Activated CD4-positive, alpha-beta T cell treated with anti-CD3 and anti-CD28 coated beads, Interleukin-2, Interleukin-6, amounts not matched to agents 100 ng/mL and 50 ng/mL, durations not matched to agents 16 hours and 8 hours (primary cell): ENCODE measurements around the gene SCN10A.

ENCODE experiments used
- DNase-seq: peaks from one replicate; pipeline ENCODE4 v3.0.0-alpha.2; 2020

SCN10A gene

DNA sequence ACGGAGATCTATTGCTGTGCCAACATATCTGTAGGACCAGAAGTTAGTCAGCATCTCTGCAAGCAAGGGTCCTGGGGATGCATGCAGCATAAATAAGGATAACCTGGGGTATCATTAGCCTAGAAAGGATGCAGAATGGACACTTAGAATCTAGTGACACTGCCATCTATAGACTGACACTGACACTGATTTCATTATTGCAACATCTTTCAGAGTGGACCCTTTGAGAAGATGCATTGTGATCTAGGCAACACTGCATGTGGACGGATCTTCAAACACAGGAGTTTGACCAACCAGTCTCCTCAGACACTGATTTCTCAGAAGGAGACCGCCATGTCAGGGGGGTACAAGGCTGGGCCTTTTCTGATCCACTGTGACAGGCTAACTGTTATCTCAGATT is 52.4 kb downstream of the SCN10A start:
- no peak for DNase-seq

- DNase-seq, result no peak
These were observed 57.5 kb downstream of the SCN10A start for GRCh38 chr3:38758557-38758956.

- DNase-seq, result no peak
These were observed 58.3 kb downstream of the SCN10A start for GRCh38 chr3:38757721-38758120.

GRCh38 chr3:38756892-38757291 is 59.1 kb downstream of the SCN10A start:
- no peak for DNase-seq

- no peak for DNase-seq
These were observed 60.9 kb downstream of the SCN10A start for GRCh38 chr3:38755130-38755529.

DNA sequence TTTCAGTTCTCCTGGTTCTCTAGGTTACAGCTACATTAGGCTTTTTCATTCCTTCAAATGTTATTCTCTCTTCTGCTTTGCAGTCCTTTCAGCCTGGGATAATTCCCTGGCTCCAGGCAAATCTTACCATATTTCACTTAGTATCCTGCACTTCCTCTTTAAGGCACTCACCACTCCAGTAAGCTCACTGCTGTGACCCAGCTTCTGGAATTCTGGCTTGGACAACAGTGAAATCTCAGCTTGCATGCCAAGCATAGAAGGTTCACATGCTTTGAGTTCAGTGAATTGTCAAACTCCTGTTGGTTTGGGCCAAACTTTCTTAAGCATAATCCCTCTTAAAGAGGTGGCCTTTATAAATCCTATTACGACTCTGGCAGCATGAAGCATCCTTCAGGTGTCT is 69.4 kb downstream of the SCN10A start:
- DNase-seq, result no peak

GRCh38 chr3:38743043-38743442 is 73.0 kb downstream of the SCN10A start:
- no peak for DNase-seq

- no peak for DNase-seq
These were observed 73.5 kb downstream of the SCN10A start for GRCh38 chr3:38742550-38742949.

DNA sequence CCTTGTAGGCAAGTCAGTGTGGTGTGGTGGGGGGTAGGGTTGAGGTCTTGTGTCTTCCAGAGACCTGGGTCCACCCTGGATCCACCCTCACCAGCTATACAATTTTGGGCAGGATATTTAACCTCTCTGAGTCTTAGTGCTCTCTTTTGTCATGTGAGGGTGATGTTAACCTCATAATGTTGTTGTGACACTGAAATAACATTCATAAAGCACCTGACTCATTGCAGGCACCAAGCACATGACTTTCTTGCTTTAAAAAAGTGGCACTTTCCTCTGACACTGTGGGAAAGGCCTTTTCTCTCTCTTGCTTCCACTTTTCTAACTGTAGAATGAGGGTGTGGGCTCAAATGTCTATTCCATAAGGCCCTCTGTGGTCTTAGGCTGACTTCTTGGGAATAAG is 75.5 kb downstream of the SCN10A start:
- DNase-seq, result no peak

DNA sequence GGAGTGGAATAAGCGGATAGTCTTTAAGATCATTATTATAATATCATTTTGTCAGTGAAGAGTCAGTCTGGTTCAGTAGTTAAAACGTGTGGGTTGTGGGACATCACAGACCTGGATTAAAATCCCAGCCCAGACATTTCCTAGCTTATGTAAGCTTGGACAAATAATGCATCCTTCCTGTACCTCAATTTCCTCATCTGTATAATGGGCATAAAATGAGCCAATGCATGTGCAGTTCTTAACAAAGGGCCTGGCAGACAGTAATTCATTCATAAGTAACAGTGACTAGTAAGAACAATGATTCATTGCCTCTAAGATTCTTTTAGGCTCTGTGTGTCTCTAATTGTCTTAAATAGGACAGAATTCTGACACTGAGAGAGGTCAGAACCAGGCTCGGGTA is 76.1 kb downstream of the SCN10A start:
- DNase-seq, result no peak

DNA sequence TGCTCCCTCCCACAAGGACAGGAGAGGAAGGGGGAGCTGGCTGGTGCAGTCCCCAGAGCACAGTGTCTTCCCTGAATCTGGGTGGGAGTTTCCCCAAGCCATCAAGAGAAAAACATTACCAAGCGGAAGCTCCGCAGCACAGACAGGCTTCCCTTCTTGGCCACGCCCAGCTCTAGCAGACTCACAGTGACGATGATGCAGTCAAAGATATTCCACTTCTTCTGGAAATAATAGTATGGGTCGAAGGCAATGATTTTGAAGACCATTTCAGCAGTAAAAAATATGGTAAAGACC is 76.7 kb downstream of the SCN10A start:
- DNase-seq, result no peak

DNA sequence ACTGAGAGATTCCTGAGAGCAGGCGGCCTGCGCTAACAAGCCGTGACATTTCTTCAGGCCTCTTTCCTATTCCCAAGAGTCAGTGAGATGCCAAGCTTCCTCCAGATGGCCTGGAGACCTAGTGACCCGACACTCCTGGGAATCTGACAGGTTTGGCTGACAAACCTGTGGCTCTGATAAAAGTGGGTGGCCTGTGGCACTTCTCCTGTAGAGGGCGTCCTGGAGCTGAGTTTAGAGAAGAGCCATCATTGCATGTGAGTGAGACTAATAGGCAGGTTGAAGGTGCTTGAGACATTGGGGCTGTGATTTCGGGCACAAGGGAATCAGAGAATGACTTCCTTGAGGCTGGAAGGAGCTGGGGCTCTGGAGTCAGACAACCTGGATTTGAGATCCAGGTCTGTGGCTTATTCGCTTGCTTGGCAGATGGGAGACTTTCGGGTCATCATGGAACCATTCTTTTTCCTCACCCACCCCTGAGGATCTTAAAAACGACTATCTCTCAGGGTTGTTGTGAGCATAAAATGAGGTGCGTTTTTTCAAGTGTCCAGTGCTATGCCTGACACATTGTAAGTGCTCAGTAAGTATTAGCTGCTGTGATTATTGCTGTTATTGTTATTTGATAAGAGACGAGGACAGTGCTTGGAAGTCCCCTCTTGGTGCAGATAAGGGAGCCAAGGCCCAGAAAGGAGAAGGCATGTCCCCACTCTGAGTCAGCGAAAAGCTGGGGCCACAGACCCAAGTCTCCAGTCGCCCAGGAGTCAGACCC is 77.2 kb downstream of the SCN10A start:
- DNase-seq, result peak; percentile 54

DNA sequence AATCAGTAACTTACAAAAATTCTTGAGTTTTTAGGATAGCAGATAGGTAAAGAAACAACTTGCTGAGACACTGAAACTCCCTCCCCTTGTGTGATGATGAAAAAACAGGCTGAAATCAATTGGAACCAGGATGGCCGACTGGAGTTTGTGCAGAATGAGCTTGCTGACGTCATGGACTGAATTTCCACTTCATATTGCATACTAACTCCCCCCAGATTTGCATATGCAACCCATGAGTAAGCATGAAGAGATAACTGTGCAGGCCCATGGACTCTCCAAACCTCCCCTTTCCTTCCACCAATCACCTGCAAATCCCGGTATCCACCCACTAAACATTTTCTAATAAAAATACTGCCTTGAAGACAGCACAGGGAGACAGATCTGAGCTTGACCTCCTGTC is 84.5 kb downstream of the SCN10A start:
- DNase-seq, result no peak

DNA sequence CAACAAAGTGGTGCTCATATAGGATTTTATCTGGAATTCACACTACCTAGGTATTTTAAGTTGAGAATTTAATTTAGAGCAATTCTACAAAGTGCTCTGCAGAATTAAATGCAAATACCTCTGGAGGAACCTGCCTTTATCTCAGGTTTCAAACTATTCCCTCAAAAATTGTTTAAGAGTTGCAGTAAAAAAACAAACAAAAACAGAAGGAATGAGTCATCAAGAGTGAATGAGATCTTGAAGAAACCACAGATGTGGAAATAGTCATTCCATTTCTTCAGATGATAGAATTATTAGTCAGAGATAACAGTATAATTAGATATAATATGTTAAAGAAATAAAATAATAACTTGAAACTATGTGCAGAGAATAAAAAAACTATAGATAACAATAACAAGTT is 85.7 kb downstream of the SCN10A start:
- no peak for DNase-seq

- no peak for DNase-seq
These were observed 88.0 kb downstream of the SCN10A start for GRCh38 chr3:38728008-38728407.

DNA sequence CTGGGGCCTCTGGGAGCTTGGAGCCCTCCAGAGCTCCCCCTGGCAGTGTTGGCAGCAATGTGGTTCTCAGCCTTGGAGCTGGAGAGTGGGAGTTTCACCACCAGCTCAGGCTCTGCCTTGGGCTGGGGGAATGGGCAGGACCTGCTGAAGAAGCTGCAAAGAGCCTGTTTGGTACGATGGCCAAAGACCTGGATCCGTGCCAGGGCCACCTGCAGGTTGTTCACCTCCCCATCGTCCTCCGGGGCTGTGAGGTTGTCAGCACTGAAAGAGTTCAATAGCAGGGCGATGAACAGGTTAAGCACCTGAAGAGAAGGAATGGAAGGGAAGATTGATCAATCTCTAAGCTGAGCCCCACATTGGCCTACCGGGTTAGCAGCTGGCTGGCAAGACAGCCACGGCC is 89.3 kb downstream of the SCN10A start:
- DNase-seq, result no peak

DNA sequence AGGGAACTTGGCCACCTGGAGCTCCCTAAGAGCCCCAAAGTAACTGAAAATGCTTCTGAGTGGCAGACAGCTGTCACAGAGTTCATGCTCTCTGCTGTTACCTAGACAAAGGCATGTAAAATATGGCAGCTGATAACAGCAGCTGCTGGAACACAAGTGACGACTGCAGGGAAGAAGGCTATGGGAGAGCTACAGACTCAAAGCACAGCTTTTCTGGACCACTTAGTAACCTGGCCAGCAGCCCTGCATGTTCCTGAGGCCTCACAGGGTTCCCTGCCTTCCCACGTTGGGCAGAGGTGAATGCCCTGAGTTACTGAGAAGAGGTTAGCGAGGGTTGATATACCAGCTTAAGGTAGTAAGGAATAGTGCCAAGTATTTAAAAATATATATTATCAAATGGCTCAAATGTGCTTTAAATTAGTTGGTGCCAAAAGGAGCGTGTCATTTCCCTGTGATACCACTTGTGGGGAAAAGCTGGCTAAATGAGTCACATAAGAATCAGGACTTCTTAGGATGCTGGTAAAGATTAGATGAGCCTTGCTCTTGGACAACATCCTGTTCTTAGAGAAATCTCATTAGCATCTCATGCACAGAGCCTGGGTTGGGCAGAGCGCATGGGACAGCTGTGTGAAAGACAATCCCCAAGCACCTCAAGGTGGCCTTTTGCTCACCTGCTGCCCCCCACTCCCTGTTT is 90.1 kb downstream of the SCN10A start:
- no peak for DNase-seq

- no peak for DNase-seq
These were observed 91.7 kb downstream of the SCN10A start for GRCh38 chr3:38724392-38724736.

DNA sequence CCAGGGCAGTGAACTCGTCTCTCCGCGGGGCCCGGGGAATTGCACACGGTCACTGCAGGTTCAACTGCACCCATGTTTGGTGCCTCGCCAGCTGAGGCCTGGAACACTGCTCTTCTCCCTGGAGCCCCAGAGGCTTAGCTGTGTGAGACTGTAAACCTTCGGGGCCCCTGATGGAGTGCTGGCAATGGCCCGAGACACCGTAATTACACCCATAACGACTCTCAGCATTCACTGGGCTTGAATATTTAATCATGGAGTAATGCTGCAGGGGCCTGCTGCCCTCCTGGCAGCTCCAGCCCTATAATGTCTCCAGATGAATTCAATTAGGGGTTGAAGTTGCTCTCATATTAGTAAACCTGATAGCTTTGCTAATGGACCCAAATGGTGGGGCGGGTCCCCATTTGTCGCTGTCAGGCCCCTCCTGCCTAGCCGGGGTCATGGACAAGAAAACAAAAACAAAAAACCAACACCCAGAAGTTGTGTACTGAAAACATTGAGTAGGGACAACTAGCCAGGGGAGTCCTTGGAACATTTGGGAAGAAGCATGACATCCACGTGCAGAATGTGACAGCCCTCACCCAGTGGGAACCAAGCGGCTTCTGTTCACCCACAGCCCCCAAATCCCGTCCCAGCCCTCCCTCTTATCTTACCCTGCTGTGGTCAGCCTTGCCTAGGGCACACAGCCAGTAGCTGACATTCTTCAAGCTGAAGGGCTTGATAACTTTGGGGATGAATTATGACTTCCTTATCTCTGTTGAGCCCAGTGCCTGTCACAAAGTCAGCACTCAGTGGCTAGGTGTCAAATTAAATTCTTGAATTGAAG is 92.2 kb downstream of the SCN10A start:
- no peak for DNase-seq

- no peak for DNase-seq
These were observed 93.0 kb downstream of the SCN10A start for GRCh38 chr3:38722781-38723568.

GRCh38 chr3:38721207-38721772 is 94.7 kb downstream of the SCN10A start:
- DNase-seq, result no peak

GRCh38 chr3:38720465-38720864 is 95.6 kb downstream of the SCN10A start:
- DNase-seq, result no peak
